Measurements from ENCODE around the gene DOK7. TPM values are rescaled to one million over a fixed set of nuclear protein-coding genes. Genes with fewer than 3 reads are reported as not detected.

The DOK7 gene, protein sequence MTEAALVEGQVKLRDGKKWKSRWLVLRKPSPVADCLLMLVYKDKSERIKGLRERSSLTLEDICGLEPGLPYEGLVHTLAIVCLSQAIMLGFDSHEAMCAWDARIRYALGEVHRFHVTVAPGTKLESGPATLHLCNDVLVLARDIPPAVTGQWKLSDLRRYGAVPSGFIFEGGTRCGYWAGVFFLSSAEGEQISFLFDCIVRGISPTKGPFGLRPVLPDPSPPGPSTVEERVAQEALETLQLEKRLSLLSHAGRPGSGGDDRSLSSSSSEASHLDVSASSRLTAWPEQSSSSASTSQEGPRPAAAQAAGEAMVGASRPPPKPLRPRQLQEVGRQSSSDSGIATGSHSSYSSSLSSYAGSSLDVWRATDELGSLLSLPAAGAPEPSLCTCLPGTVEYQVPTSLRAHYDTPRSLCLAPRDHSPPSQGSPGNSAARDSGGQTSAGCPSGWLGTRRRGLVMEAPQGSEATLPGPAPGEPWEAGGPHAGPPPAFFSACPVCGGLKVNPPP
- total RNA-seq (not detected), polyA plus RNA-seq (under 1 TPM in 1 of 3 donors, not detected in 2; 0.49 TPM), total RNA-seq (0 reads per million in 6 experiments)

DNA sequence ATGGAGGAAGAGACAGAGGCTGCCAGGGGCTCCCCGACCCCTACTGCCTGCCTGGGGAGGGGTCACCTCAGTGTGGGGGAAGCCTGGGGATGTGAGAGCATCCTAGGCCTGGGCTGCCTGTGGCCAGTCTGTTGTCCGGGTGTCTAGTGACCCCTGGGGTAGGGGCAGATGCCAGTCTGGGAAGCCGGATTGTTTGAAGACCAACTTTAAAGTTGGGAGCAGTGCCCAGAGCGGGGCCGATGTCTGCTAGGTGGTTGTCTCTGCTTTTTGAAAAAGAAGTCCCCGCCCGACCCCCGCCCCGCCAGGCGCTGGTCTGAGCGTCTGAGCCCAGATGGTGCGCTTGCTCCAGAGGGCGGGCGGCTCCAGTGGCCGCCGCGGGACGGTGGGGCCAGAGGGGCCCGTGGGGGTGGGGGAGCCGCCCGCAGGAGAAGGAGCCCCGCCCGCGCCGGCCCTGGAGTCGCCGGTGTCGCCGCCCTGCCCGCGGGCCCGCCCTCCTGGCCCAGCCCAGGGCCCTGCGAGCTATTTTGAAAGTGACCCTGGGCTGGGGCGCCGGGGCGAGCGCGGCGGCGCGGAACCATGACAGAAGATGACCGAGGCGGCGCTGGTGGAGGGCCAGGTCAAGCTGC is at the start of gene DOK7:
DOK7 (plus strand) TSS at position 517 of the 626 bp plus-strand sequence; CDS start at position 587, 70 bp downstream.
- ATAC-seq: no peak

DNA sequence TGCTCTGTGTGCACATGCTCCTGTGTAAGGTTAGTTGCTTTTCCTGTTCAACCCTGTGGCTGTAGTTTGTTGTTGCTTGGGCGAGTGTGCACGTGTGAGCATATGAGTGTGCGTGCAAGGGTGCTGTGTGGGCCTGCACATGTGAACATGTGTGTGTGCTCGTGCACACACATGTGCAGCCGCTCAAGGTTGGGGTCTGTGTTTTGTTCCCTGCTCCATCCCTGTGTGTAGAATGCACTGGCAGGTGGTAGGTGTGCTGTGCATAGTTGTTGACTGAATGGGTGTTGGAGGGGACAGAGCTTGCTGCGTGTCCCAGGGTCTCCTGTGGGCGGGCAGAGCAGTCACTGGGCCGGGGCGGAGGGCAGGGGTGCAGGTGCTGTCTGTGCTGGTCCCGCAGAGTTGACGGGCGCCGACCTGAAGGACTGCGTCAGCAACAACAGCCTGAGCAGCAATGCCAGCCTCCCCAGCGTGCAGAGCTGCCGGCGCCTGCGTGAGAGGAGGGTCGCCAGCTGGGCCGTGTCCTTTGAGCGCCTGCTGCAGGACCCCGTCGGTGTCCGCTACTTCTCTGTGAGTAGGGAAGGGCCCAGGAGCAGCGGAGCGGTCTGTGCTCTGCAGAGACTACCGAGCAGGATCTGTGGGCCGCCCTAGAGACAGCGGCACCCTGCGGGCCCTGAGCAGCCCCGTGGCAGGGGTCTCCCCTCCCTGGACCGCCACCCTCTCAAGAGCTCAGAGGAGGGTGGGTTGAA is 49.3 kb upstream of the DOK7 start:
- DNase-seq: peak in 1 of 10 donors; percentile 41
- POLR2A ChIA-PET: no interaction called here
- no peak for ATAC-seq
- Mint-ChIP-seq H3K27ac (peak overlapping the region in 3 of 10 donors; percentile 12 to 73 (median 28)), H3K4me1 (peaks cover 0 to 7% (median 2%) of the 10 kb centered on the region in 4 donors), H3K27me3 (no peaks in the 10 kb centered on the region), H3K36me3 (peaks cover 0 to 5% (median 0%) of the 10 kb centered on the region in 3 donors), H3K9me3 (no peaks in the 10 kb centered on the region), H3K4me3 (no peak overlapping the region)

More for the DNA sequence above, at the start of gene DOK7:
- POLR2A ChIA-PET: no interaction called here
- H3K4me3 Mint-ChIP-seq: peak within 1 kb of the TSS in 6 of 10 donors; percentile 45 to 72 (median 52)
- H3K27me3 Mint-ChIP-seq: peaks cover 2 to 39% (median 16%) of the 10 kb centered on the region in 5 donors
- peaks cover 0 to 7% (median under 1%) of the 10 kb centered on the region in 4 donors for H3K4me1 Mint-ChIP-seq
- peak in 1 of 10 donors; percentile 4 for DNase-seq
- H3K27ac Mint-ChIP-seq: peak within 1 kb of the TSS in 1 of 10 donors; percentile 18
- H3K36me3 Mint-ChIP-seq: peaks cover 0 to 4% (median 0%) of the 10 kb centered on the region in 3 donors
- H3K9me3 Mint-ChIP-seq: peaks cover 0 to 6% (median 2%) of the 10 kb centered on the region in 9 donors

DNA sequence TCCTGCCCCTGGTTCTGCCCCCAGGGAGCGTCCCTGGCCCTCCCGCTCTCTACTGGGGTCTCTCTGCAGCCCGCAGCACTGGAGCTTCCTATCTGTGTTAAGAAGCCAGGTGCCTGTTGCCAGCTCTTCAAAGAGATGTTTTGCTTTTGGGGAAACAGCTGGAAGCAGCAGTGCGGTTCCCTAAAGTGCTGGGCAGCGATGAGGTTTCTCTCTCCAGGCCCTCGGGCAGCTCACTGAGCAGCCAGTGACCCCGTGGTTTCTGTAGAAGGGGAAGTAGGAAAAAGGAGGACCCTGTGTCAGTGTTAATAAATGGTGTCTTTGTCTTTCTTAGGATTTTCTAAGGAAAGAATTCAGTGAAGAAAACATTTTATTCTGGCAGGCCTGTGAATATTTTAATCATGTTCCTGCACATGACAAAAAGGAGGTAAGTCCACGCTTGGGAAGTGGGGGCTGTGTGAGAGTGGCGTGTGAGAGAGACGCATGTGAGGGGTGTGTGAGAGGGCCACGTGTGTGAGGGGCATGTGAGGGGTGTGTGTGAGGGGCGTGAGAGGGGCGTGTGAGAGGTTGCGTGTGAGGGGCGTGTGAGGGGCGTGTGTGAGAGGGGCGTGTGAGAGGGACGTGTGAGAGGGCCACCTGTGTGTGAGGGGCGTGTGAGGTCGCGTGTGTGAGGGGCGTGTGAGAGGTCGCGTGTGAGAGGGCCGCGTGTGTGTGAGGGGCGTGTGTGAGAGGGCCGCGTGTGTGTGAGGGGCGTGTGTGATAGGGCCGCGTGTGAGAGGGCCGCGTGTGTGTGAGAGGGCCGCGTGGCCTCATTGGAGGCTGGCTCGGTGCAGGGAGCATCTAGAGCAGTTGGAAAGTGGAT is 48.5 kb upstream of the DOK7 start:
- Mint-ChIP-seq H3K27me3 (no peaks in the 10 kb centered on the region), H3K4me1 (peaks cover 0 to 7% (median 2%) of the 10 kb centered on the region in 4 donors), H3K4me3 (no peak overlapping the region), H3K27ac (peak overlapping the region in 1 of 10 donors; percentile 73), H3K9me3 (no peaks in the 10 kb centered on the region), H3K36me3 (peaks cover 0 to 5% (median 0%) of the 10 kb centered on the region in 3 donors)
- peak in 1 of 10 donors; percentile 58 for DNase-seq
- POLR2A ChIA-PET: no interaction called here
- no peak for ATAC-seq

GRCh38 chr4:3415471-3416141 is 47.5 kb upstream of the DOK7 start:
- Mint-ChIP-seq H3K9me3 (no peaks in the 10 kb centered on the region), H3K4me3 (no peak overlapping the region), H3K36me3 (peaks cover 0 to 5% (median 0%) of the 10 kb centered on the region in 3 donors), H3K27me3 (no peaks in the 10 kb centered on the region), H3K27ac (no peak overlapping the region), H3K4me1 (peaks cover 0 to 7% (median 2%) of the 10 kb centered on the region in 4 donors)
- DNase-seq (peak in 1 of 10 donors; percentile 30), ATAC-seq (no peak)
- POLR2A ChIA-PET: no interaction called here

DNA sequence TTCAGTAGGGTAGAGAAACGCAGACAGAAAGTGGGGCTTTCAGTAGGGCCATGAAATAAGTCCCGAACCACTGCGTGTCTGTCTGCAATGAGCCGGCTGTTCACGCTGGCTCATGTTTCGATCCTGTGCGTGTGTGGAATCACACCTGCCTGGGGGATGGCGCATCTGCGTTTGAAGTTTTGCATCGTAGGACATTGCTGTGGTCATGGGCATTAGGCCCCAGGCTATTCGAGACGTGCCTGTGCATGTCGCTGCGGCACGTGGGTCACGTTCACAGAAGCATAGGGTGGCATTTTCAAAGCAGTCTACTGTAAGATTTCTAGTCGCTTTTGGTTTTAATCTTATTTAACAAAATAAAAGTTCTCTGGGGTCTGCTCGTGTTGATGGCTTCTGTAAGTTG is 46.8 kb upstream of the DOK7 start:
- H3K4me1 Mint-ChIP-seq: peaks cover 0 to 7% (median 2%) of the 10 kb centered on the region in 4 donors
- H3K9me3 Mint-ChIP-seq: no peaks in the 10 kb centered on the region
- ATAC-seq: no peak
- no peak overlapping the region for H3K4me3 Mint-ChIP-seq
- H3K27ac Mint-ChIP-seq: no peak overlapping the region
- peaks cover 0 to 5% (median 0%) of the 10 kb centered on the region in 3 donors for H3K36me3 Mint-ChIP-seq
- POLR2A ChIA-PET: no interaction called here
- H3K27me3 Mint-ChIP-seq: no peaks in the 10 kb centered on the region
- DNase-seq: peak in 1 of 10 donors; percentile 55

GRCh38 chr4:3416821-3417221 is 46.3 kb upstream of the DOK7 start:
- ATAC-seq: no peak
- Mint-ChIP-seq H3K36me3 (peaks cover 0 to 5% (median 0%) of the 10 kb centered on the region in 3 donors), H3K4me1 (peaks cover 0 to 7% (median 2%) of the 10 kb centered on the region in 4 donors), H3K27ac (no peak overlapping the region), H3K27me3 (no peaks in the 10 kb centered on the region), H3K9me3 (no peaks in the 10 kb centered on the region), H3K4me3 (no peak overlapping the region)
- DNase-seq: peak in 1 of 10 donors; percentile 9
- POLR2A ChIA-PET: no interaction called here

GRCh38 chr4:3417448-3417847 is 45.7 kb upstream of the DOK7 start:
- Mint-ChIP-seq H3K27me3 (no peaks in the 10 kb centered on the region), H3K9me3 (no peaks in the 10 kb centered on the region), H3K4me1 (peaks cover 0 to 7% (median 2%) of the 10 kb centered on the region in 4 donors), H3K27ac (peak overlapping the region in 1 of 10 donors; percentile 63), H3K4me3 (no peak overlapping the region), H3K36me3 (peaks cover 0 to 5% (median 0%) of the 10 kb centered on the region in 3 donors)
- DNase-seq: peak in 1 of 10 donors; percentile 31
- ATAC-seq: no peak
- POLR2A ChIA-PET: no interaction called here

DNA sequence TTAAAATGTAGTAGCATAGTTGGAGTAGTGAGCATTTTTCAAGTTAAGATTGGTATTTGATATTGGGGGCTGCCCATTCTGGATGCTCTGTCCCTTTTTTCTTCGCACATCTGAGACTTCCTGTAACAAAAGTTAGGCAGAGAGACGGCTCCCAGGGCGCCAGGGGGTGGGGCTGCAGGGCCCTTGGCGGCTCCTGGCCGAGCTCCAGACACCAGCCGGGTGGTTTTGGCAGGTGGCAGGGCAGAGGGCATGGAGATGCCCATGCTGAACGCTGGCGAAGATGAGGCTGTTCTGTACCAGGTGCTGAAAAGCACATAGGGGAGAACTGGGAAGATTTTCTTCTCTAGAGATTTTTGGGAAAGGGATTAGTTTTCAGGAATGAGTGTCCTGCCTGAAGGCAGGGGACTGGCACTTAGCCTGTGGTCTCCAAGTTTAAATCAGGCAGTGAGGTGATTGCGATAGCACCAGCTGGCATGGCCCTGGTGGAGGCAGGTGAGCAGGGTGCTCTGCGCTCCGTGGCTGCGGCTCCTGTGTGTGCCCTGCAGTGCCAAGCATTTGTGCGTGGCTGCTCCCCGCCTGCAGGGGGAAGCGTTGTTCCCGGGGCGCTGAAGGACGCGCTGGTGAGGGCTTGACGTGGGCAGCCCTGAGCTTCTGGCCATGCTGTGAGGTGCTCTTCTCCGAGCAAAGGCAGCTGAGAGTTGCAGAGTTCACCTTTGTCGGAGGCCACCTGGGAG is 44.9 kb upstream of the DOK7 start:
- POLR2A ChIA-PET: no interaction called here
- DNase-seq (peak in 1 of 10 donors; percentile 28), ATAC-seq (no peak)
- H3K27ac Mint-ChIP-seq: peak overlapping the region in 2 of 10 donors; percentile 15 to 37
- peaks cover 0 to 5% (median 0%) of the 10 kb centered on the region in 3 donors for H3K36me3 Mint-ChIP-seq
- H3K4me3 Mint-ChIP-seq: no peak overlapping the region
- no peaks in the 10 kb centered on the region for H3K9me3 Mint-ChIP-seq
- peaks cover 0 to 7% (median 2%) of the 10 kb centered on the region in 4 donors for H3K4me1 Mint-ChIP-seq
- H3K27me3 Mint-ChIP-seq: no peaks in the 10 kb centered on the region

- Mint-ChIP-seq H3K27me3 (no peaks in the 10 kb centered on the region), H3K9me3 (no peaks in the 10 kb centered on the region), H3K36me3 (peaks cover 0 to 5% (median 0%) of the 10 kb centered on the region in 3 donors), H3K4me1 (peaks cover 0 to 7% (median 0%) of the 10 kb centered on the region in 4 donors), H3K27ac (no peak overlapping the region), H3K4me3 (no peak overlapping the region)
- no peak for ATAC-seq
- POLR2A ChIA-PET: no interaction called here
- peak in 1 of 10 donors; percentile 7 for DNase-seq
These were observed 43.1 kb upstream of the DOK7 start for GRCh38 chr4:3419836-3420605.

- Mint-ChIP-seq H3K27me3 (no peaks in the 10 kb centered on the region), H3K36me3 (peaks cover 0 to 5% (median 0%) of the 10 kb centered on the region in 3 donors), H3K4me3 (no peak overlapping the region), H3K4me1 (peaks cover 0 to 7% (median 0%) of the 10 kb centered on the region in 4 donors), H3K27ac (no peak overlapping the region), H3K9me3 (no peaks in the 10 kb centered on the region)
- POLR2A ChIA-PET: no interaction called here
- peak in 1 of 10 donors; percentile 31 for DNase-seq
- ATAC-seq: no peak
These were observed 42.5 kb upstream of the DOK7 start for GRCh38 chr4:3420606-3420955.

Measured in naive thymus-derived CD8-positive, alpha-beta T cell (primary cell).